GM12878 (cell line): ENCODE data around the gene RMI2.

Experiments used
- CHD2 ChIP-seq: IDR thresholded peaks from 2 replicates; pipeline ENCODE4 v1.6.1; 2011; ENCODE audit warnings: low read depth, low read length, improper control_type of control experiment, borderline replicate concordance
- CHD4 ChIP-seq: fragments of 200-600 bp; sonication (generic); IDR thresholded peaks from 2 replicates; pipeline ENCODE4 v1.6.1; 2016; ENCODE audit warnings: mild to moderate bottlenecking
- CTCF ChIP-seq, 3 experiments: IDR thresholded peaks in 2 of 3; conservative IDR thresholded peaks in 1 of 3; 2 replicates each; pipeline ENCODE4 v1.5.1; 2011; ENCODE audit warnings: low read depth in 3 of 3, low read length in 3 of 3, mild to moderate bottlenecking in 3 of 3, control low read depth in 2 of 3, moderate library complexity in 2 of 3, inconsistent platforms in 1 of 3, mixed read lengths in 1 of 3; ENCODE audit not compliant: control insufficient read depth in 2 of 3, insufficient read depth in 1 of 3; ENCODE audit errors: extremely low read depth in 1 of 3
- ETV6 ChIP-seq, 2 experiments: fragments of 450-650 bp in 1 of 2; IDR thresholded peaks in 1 of 2; conservative IDR thresholded peaks in 1 of 2; 2 replicates each; pipeline ENCODE4 v1.6.1; 2014; ENCODE audit warnings: antibody characterized with exemption in 1 of 2, borderline replicate concordance in 1 of 2, low read depth in 1 of 2, mild to moderate bottlenecking in 1 of 2, moderate library complexity in 1 of 2
- EZH2 ChIP-seq: IDR thresholded peaks from 2 replicates; pipeline ENCODE4 v1.6.1; 2012; ENCODE audit warnings: low read depth, mild to moderate bottlenecking, control low read depth, inconsistent platforms, low read length, borderline replicate concordance; ENCODE audit not compliant: control insufficient read depth
- NFYB ChIP-seq: IDR thresholded peaks from 2 replicates; pipeline ENCODE4 v1.6.1; 2011; ENCODE audit warnings: low read depth, mild to moderate bottlenecking, low read length, improper control_type of control experiment, moderate library complexity; ENCODE audit not compliant: insufficient read depth
- RAD51 ChIP-seq: fragments of 450-650 bp; IDR thresholded peaks from 2 replicates; pipeline ENCODE4 v1.6.1; 2016; ENCODE audit warnings: moderate library complexity, mild to moderate bottlenecking, inconsistent platforms

GRCh38 chr16:11358531-11358930 lies 13.3 kb downstream of the RMI2 start:
- no peak for TF ChIP-seq CTCF (IDR thresholded peaks at IDR 0.05 in 2 of 3, conservative IDR thresholded peaks at IDR 0.05 in 1 of 3; ENCODE audit: control insufficient read depth in 2 of 3, extremely low read depth in 1 of 3, insufficient read depth in 1 of 3, low read depth in 3 of 3, low read length in 3 of 3)
- TF ChIP-seq ETV6 (conservative IDR thresholded peaks at IDR 0.05 in 1 of 2, IDR thresholded peaks at IDR 0.05 in 1 of 2; ENCODE audit: borderline replicate concordance in 1 of 2, low read depth in 1 of 2), result no peak
- no peak for TF ChIP-seq CHD2
- TF ChIP-seq RAD51, result no peak
- no peak for TF ChIP-seq NFYB
- no peak for TF ChIP-seq EZH2
- TF ChIP-seq CHD4, result no peak
